GM12878 (cell line): ENCODE measurements around the gene SP1. TPM values are rescaled to one million over a fixed set of nuclear protein-coding genes. Genes with fewer than 3 reads are reported as not detected.

Source experiments
- CBFB ChIP-seq: IDR thresholded peaks from 2 replicates; pipeline ENCODE4 v1.6.1; 2016; ENCODE audit warnings: antibody characterized with exemption, low read depth
- CREB1 ChIP-seq: IDR thresholded peaks from 2 replicates; pipeline ENCODE4 v1.6.1; 2012; ENCODE audit warnings: low read depth, mild to moderate bottlenecking, inconsistent platforms
- CREM ChIP-seq: IDR thresholded peaks from 2 replicates; pipeline ENCODE4 v1.6.1; 2014; ENCODE audit warnings: antibody characterized with exemption, low read depth
- FOXK2 ChIP-seq: fragments of 450-650 bp; IDR thresholded peaks from 2 replicates; pipeline ENCODE4 v1.6.1; 2017; ENCODE audit warnings: mild to moderate bottlenecking, moderate library complexity
- FOXM1 ChIP-seq: IDR thresholded peaks from 2 replicates; pipeline ENCODE4 v1.6.1; 2012; ENCODE audit warnings: low read depth, mild to moderate bottlenecking, inconsistent platforms, low read length, moderate library complexity
- GABPA ChIP-seq: IDR thresholded peaks from 2 replicates; pipeline ENCODE4 v1.6.1; 2014; ENCODE audit warnings: antibody characterized with exemption, low read depth, mild to moderate bottlenecking, inconsistent platforms
- HCFC1 ChIP-seq: fragments of 150-350 bp; IDR thresholded peaks from 2 replicates; pipeline ENCODE4 v1.6.1; 2014; ENCODE audit warnings: low read length
- MEF2B ChIP-seq: fragments of 450-650 bp; IDR thresholded peaks from 2 replicates; pipeline ENCODE4 v1.6.1; 2018; ENCODE audit warnings: mild to moderate bottlenecking, moderate library complexity; ENCODE audit not compliant: partially characterized antibody, poor library complexity, severe bottlenecking
- MXI1 ChIP-seq: fragments of 150-350 bp; IDR thresholded peaks from 2 replicates; pipeline ENCODE4 v1.6.1; 2011; ENCODE audit warnings: low read depth, mild to moderate bottlenecking, inconsistent platforms, low read length, improper control_type of control experiment
- NFYB ChIP-seq: IDR thresholded peaks from 2 replicates; pipeline ENCODE4 v1.6.1; 2011; ENCODE audit warnings: low read depth, mild to moderate bottlenecking, low read length, improper control_type of control experiment, moderate library complexity; ENCODE audit not compliant: insufficient read depth
- POLR2AphosphoS2 ChIP-seq: IDR thresholded peaks from 2 replicates; pipeline ENCODE4 v1.6.1; 2011; ENCODE audit warnings: low read depth, mild to moderate bottlenecking, low read length, improper control_type of control experiment, moderate library complexity
- RUNX3 ChIP-seq: IDR thresholded peaks from 2 replicates; pipeline ENCODE4 v1.6.1; 2012; ENCODE audit warnings: low read length, inconsistent platforms
- SPI1 ChIP-seq: IDR thresholded peaks from 2 replicates; pipeline ENCODE4 v1.6.1; 2011; ENCODE audit warnings: low read depth, mild to moderate bottlenecking, low read length, moderate library complexity, borderline replicate concordance; ENCODE audit not compliant: insufficient read depth
- SREBF1 ChIP-seq: IDR thresholded peaks from 2 replicates; pipeline ENCODE4 v1.6.1; 2012; ENCODE audit warnings: mild to moderate bottlenecking, low read length
- TCF12 ChIP-seq: IDR thresholded peaks from 2 replicates; pipeline ENCODE4 v1.6.1; 2011; ENCODE audit warnings: low read depth, mild to moderate bottlenecking, low read length
- TCF7 ChIP-seq: IDR thresholded peaks from 2 replicates; pipeline ENCODE4 v1.6.1; 2014; ENCODE audit warnings: antibody characterized with exemption, borderline replicate concordance
- YY1 ChIP-seq: IDR thresholded peaks from 2 replicates; pipeline ENCODE4 v1.6.1; 2011; ENCODE audit warnings: low read depth, mild to moderate bottlenecking, low read length
- polyA plus RNA-seq, 11 experiments: library from polyadenylated mRNA; depleted of rRNA in 4 of 11; unstranded in 6 of 11; stranded (reverse) in 5 of 11; fragments of >200 nt; fragmentation: Nextera tagmentation in 4 of 11; fragmentation: Illumina TruSeq in 1 of 11; extraction: Ambion mirVana in 4 of 11; extraction: Trizol in 1 of 11; gene quantifications; 1 replicate in 1 of 11; 2 replicates in 10 of 11; pipeline versions ENCODE4 v1.2.1 to v1.2.3, GENCODE V29; 2011 to 2016; ENCODE audit warnings: inconsistent platforms in 2 of 11, missing spikeins in 2 of 11, low read depth in 1 of 11
- total RNA-seq, 4 experiments: library from RNA; depleted of rRNA in 3 of 4; stranded (reverse); fragments of >200 nt in 3 of 4; fragmentation: Illumina TruSeq in 1 of 4; extraction: Trizol in 1 of 4; gene quantifications; 2 replicates each; pipeline versions ENCODE4 v1.2.1 to v1.2.3, GENCODE V29; 2013 to 2021
- TF ChIP-seq, protein P1 (sequence below): IDR thresholded peaks from 2 replicates; pipeline ENCODE4 v1.6.1; 2012; ENCODE audit warnings: low read depth, low read length, improper control_type of control experiment
- TF ChIP-seq, protein P2 (sequence below): fragments of 450-650 bp; IDR thresholded peaks from 2 replicates; pipeline ENCODE4 v1.6.1; 2016; ENCODE audit warnings: mild to moderate bottlenecking
- TF ChIP-seq, protein P3 (sequence below): fragments of 450-650 bp; IDR thresholded peaks from 2 replicates; pipeline ENCODE4 v1.6.1; 2017; ENCODE audit warnings: low read depth, mild to moderate bottlenecking, moderate library complexity
- TF ChIP-seq, protein P4 (sequence below): fragments of 150-350 bp; IDR thresholded peaks from 2 replicates; pipeline ENCODE4 v1.6.1; 2016; ENCODE audit warnings: low read depth, low read length
- TF ChIP-seq, protein P5 (sequence below): IDR thresholded peaks from 2 replicates; pipeline ENCODE4 v1.6.1; 2012; ENCODE audit warnings: low read depth, low read length, improper control_type of control experiment

Gene SP1
- total and polyA plus RNA-seq, 10 of the 15 experiments (the other 5 are each of a cell fraction or from before 2014, with no cell fraction given) = 3.3 to 52.0 (median 25.2) TPM

DNA sequence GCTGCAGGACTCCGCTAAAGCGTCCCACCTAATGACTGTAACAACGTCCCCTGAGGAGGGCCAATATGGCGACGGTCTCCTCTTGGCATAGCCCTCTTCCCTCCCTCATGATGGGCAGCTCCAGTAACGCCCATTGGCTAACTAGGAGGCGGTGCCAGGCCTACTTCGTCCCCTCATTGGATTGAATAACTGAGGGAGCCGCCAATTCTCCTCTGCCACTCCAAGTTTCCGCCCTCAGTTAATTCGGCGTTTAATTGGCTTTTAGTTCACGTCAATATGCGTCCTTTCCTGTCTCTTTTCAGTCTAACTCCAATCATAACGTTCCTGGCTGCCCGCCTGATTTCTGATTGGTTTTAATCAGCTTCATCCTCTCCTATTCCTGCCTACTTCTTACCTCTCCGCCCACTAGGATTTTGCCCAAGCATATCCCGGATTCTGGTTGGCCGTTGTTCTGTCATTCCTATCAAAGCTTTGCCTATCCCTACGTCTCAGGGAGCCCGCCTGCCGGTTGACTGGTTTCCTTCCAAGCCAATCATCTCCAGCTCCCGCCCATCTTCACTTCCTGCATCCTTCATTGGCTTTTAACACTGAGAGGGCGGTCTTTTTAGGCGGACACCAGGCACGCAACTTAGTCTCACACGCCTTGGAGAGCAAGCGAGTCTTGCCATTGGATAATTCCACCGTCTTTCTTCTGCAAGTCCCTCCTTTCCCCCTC, 430 bp upstream of the SP1 start (continued):
- TF ChIP-seq, protein P1, sequence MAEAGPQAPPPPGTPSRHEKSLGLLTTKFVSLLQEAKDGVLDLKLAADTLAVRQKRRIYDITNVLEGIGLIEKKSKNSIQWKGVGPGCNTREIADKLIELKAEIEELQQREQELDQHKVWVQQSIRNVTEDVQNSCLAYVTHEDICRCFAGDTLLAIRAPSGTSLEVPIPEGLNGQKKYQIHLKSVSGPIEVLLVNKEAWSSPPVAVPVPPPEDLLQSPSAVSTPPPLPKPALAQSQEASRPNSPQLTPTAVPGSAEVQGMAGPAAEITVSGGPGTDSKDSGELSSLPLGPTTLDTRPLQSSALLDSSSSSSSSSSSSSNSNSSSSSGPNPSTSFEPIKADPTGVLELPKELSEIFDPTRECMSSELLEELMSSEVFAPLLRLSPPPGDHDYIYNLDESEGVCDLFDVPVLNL = peak; percentile 62; the same call in 1 of the 2 replicates
- TF ChIP-seq TCF12 (peak; percentile 73; the same call in 1 of the 2 replicates), GABPA (peak; percentile 86), SPI1 (peak; percentile 10; the same call in 1 of the 2 replicates), CREB1 (peak; percentile 91), FOXM1 (peak; percentile 75), MXI1 (peak; percentile 37), TCF7 (no peak), MEF2B (no peak), SREBF1 (peak; percentile 59), RUNX3 (peak; percentile 5; the same call in 1 of the 2 replicates), HCFC1 (peak; percentile 28), POLR2AphosphoS2 (peak; percentile 98), FOXK2 (peak; percentile 69), CBFB (0 out of 2 replicates have a peak, but pooled peaks have one; percentile 25), CREM (peak; percentile 88), NFYB (peak; percentile 97), YY1 (peak; percentile 97)
- TF ChIP-seq, protein P2, sequence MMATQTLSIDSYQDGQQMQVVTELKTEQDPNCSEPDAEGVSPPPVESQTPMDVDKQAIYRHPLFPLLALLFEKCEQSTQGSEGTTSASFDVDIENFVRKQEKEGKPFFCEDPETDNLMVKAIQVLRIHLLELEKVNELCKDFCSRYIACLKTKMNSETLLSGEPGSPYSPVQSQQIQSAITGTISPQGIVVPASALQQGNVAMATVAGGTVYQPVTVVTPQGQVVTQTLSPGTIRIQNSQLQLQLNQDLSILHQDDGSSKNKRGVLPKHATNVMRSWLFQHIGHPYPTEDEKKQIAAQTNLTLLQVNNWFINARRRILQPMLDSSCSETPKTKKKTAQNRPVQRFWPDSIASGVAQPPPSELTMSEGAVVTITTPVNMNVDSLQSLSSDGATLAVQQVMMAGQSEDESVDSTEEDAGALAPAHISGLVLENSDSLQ = peak; percentile 100
- TF ChIP-seq, protein P3, sequence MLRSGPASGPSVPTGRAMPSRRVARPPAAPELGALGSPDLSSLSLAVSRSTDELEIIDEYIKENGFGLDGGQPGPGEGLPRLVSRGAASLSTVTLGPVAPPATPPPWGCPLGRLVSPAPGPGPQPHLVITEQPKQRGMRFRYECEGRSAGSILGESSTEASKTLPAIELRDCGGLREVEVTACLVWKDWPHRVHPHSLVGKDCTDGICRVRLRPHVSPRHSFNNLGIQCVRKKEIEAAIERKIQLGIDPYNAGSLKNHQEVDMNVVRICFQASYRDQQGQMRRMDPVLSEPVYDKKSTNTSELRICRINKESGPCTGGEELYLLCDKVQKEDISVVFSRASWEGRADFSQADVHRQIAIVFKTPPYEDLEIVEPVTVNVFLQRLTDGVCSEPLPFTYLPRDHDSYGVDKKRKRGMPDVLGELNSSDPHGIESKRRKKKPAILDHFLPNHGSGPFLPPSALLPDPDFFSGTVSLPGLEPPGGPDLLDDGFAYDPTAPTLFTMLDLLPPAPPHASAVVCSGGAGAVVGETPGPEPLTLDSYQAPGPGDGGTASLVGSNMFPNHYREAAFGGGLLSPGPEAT = peak; percentile 67
- TF ChIP-seq, protein P4, sequence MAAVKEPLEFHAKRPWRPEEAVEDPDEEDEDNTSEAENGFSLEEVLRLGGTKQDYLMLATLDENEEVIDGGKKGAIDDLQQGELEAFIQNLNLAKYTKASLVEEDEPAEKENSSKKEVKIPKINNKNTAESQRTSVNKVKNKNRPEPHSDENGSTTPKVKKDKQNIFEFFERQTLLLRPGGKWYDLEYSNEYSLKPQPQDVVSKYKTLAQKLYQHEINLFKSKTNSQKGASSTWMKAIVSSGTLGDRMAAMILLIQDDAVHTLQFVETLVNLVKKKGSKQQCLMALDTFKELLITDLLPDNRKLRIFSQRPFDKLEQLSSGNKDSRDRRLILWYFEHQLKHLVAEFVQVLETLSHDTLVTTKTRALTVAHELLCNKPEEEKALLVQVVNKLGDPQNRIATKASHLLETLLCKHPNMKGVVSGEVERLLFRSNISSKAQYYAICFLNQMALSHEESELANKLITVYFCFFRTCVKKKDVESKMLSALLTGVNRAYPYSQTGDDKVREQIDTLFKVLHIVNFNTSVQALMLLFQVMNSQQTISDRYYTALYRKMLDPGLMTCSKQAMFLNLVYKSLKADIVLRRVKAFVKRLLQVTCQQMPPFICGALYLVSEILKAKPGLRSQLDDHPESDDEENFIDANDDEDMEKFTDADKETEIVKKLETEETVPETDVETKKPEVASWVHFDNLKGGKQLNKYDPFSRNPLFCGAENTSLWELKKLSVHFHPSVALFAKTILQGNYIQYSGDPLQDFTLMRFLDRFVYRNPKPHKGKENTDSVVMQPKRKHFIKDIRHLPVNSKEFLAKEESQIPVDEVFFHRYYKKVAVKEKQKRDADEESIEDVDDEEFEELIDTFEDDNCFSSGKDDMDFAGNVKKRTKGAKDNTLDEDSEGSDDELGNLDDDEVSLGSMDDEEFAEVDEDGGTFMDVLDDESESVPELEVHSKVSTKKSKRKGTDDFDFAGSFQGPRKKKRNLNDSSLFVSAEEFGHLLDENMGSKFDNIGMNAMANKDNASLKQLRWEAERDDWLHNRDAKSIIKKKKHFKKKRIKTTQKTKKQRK = peak; percentile 99
- TF ChIP-seq, protein P5, sequence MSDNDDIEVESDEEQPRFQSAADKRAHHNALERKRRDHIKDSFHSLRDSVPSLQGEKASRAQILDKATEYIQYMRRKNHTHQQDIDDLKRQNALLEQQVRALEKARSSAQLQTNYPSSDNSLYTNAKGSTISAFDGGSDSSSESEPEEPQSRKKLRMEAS = 0 out of 2 replicates have a peak, but pooled peaks have one; percentile 10
